MM.1S (cell line): Measurements from ENCODE around the gene IL18RAP.

Experiments
- DNase-seq: peaks from one replicate; pipeline ENCODE4 v3.0.0-alpha.2; 2015
- H2AFZ ChIP-seq: fragments of 300-600 bp; sonication (generic); 2 replicates; pipeline ENCODE4 v1.6.0; 2016; ENCODE audit warnings: antibody characterized with exemption, low read length
- H3F3A ChIP-seq: fragments of 300-600 bp; sonication (generic); 2 replicates; pipeline ENCODE4 v1.6.1; 2016; ENCODE audit warnings: mild to moderate bottlenecking, antibody characterized with exemption, low read length, moderate library complexity, mixed read lengths; ENCODE audit not compliant: insufficient read depth
- H3K27ac ChIP-seq: fragments of 300-600 bp; sonication (generic); 2 replicates; pipeline ENCODE4 v1.5.1; 2016; ENCODE audit warnings: mild to moderate bottlenecking, low read length
- H3K27me3 ChIP-seq: fragments of 300-600 bp; sonication (generic); replicated peaks from 2 replicates; pipeline ENCODE4 v1.6.0; 2016; ENCODE audit warnings: low read length; ENCODE audit not compliant: insufficient read depth
- H3K36me3 ChIP-seq: fragments of 300-600 bp; sonication (generic); replicated peaks from 2 replicates; pipeline ENCODE4 v1.6.1; 2016; ENCODE audit warnings: mild to moderate bottlenecking, low read length, mixed read lengths; ENCODE audit not compliant: insufficient read depth
- H3K4me1 ChIP-seq: fragments of 300-600 bp; sonication (generic); 2 replicates; pipeline ENCODE4 v1.6.1; 2016; ENCODE audit warnings: low read length, mixed read lengths
- H3K4me2 ChIP-seq: fragments of 300-600 bp; sonication (generic); 2 replicates; pipeline ENCODE4 v1.6.0; 2016; ENCODE audit warnings: low read depth, low read length
- H3K4me3 ChIP-seq: fragments of 300-600 bp; sonication (generic); 2 replicates; pipeline ENCODE4 v1.5.1; 2016; ENCODE audit warnings: low read length, mixed read lengths
- H3K79me2 ChIP-seq: fragments of 300-600 bp; sonication (generic); 2 replicates; pipeline ENCODE4 v1.6.1; 2016; ENCODE audit warnings: mixed run types, low read length, mixed read lengths
- H3K9ac ChIP-seq: fragments of 300-600 bp; sonication (generic); 2 replicates; pipeline ENCODE4 v1.6.1; 2016; ENCODE audit warnings: low read length, mixed read lengths
- H3K9me2 ChIP-seq: fragments of 300-600 bp; sonication (generic); replicated peaks from 2 replicates; pipeline ENCODE4 v1.6.1; 2016; ENCODE audit warnings: mild to moderate bottlenecking, low read length, mixed read lengths; ENCODE audit not compliant: insufficient read depth
- H3K9me3 ChIP-seq: fragments of 300-600 bp; sonication (generic); replicated peaks from 2 replicates; pipeline ENCODE4 v1.6.1; 2016; ENCODE audit warnings: mild to moderate bottlenecking, low read length, mixed read lengths; ENCODE audit not compliant: insufficient read depth
- H4K20me1 ChIP-seq: fragments of 300-600 bp; sonication (generic); 2 replicates; pipeline ENCODE4 v1.6.1; 2016; ENCODE audit warnings: mild to moderate bottlenecking, low read length, moderate library complexity, mixed read lengths; ENCODE audit not compliant: insufficient read depth
- CTCF ChIP-seq: fragments of 300-600 bp; sonication (generic); IDR thresholded peaks from 2 replicates; pipeline ENCODE4 v1.5.1; 2016; ENCODE audit warnings: antibody characterized with exemption, low read length, mixed read lengths
- EZH2 ChIP-seq: fragments of 300-600 bp; sonication (generic); optimal IDR thresholded peaks from 2 replicates; pipeline ENCODE3; 2017; ENCODE audit warnings: low read depth, mild to moderate bottlenecking, antibody characterized with exemption, low read length, mixed read lengths
- EZH2phosphoT487 ChIP-seq: fragments of 300-600 bp; sonication (generic); IDR thresholded peaks from 2 replicates; pipeline ENCODE4 v1.6.1; 2018; ENCODE audit warnings: antibody characterized with exemption, low read length

The IL18RAP gene

GRCh38 chr2:102422910-102423309, at the start of gene IL18RAP:
Gene IL18RAP (plus strand): TSS chr2:102423160. CDS start chr2:102423278, 118 bp downstream.
- DNase-seq, result no peak

GRCh38 chr2:102376052-102376591, 46.8 kb upstream of the IL18RAP start:
- H3K9ac ChIP-seq, result no peak overlapping the region
- no peaks in the 10 kb centered on the region for H3K79me2 ChIP-seq

More at GRCh38 chr2:102422910-102423309, at the start of gene IL18RAP:
- Histone ChIP-seq H3K4me2 (no peak within 1 kb of the TSS), H3K27ac (no peak within 1 kb of the TSS), H3F3A (peaks cover 10% of the 10 kb centered on the region; the same call in 1 of the 2 replicates), H3K4me3 (no peak within 1 kb of the TSS), H4K20me1 (no peaks in the 10 kb centered on the region), H3K9me2 (no peaks in the 10 kb centered on the region), H3K36me3 (no peaks in the 10 kb centered on the region), H3K9me3 (no peaks in the 10 kb centered on the region), H3K79me2 (no peaks in the 10 kb centered on the region), H3K9ac (no peak within 1 kb of the TSS), H3K27me3 (no peaks in the 10 kb centered on the region), H3K4me1 (peaks cover 8% of the 10 kb centered on the region; the same call in 1 of the 2 replicates), H2AFZ (no peak within 1 kb of the TSS)
- TF ChIP-seq EZH2phosphoT487, result no peak
- TF ChIP-seq CTCF, result no peak
- no peak for TF ChIP-seq EZH2

GRCh38 chr2:102383722-102384121, 39.2 kb upstream of the IL18RAP start:
- Histone ChIP-seq H3K27me3 (no peaks in the 10 kb centered on the region), H4K20me1 (no peaks in the 10 kb centered on the region), H3K36me3 (no peaks in the 10 kb centered on the region), H3K79me2 (no peaks in the 10 kb centered on the region), H2AFZ (no peak overlapping the region), H3K9ac (no peak overlapping the region), H3K4me2 (no peak overlapping the region), H3K9me2 (no peaks in the 10 kb centered on the region), H3K4me3 (no peak overlapping the region), H3F3A (no peaks in the 10 kb centered on the region), H3K4me1 (no peaks in the 10 kb centered on the region), H3K27ac (no peak overlapping the region), H3K9me3 (no peaks in the 10 kb centered on the region)
- TF ChIP-seq CTCF (no peak), EZH2phosphoT487 (no peak), EZH2 (no peak)
- DNase-seq, result no peak

More at GRCh38 chr2:102376052-102376591, 46.8 kb upstream of the IL18RAP start:
- H3K27ac ChIP-seq, result no peak overlapping the region
- no peaks in the 10 kb centered on the region for H3K36me3 ChIP-seq
- DNase-seq, result no peak
- no peaks in the 10 kb centered on the region for H3K9me2 ChIP-seq
- TF ChIP-seq EZH2 (no peak), CTCF (no peak), EZH2phosphoT487 (no peak)
- no peaks in the 10 kb centered on the region for H3K27me3 ChIP-seq
- H3K9me3 ChIP-seq, result no peaks in the 10 kb centered on the region
- no peak overlapping the region for H3K4me3 ChIP-seq
- no peaks in the 10 kb centered on the region for H3K4me1 ChIP-seq
- H3F3A ChIP-seq, result no peaks in the 10 kb centered on the region
- no peaks in the 10 kb centered on the region for H4K20me1 ChIP-seq
- no peak overlapping the region for H3K4me2 ChIP-seq
- H2AFZ ChIP-seq, result no peak overlapping the region
